Body of pancreas (tissue), 4 donors: ENCODE results near the gene STOX2.

Experiments
- CTCF ChIP-seq, 7 experiments: fragments of 450-650 bp in 4 of 7; fragments of 200-600 bp in 3 of 7; sonication (generic) in 3 of 7; IDR thresholded peaks; one replicate each; pipeline ENCODE4 v1.5.1; 2016 to 2019; ENCODE audit warnings: antibody characterized with exemption in 7 of 7
- POLR2A ChIP-seq, 3 donors: fragments of 450-650 bp; IDR thresholded peaks; one replicate each; pipeline ENCODE4 v1.6.1; 2016; ENCODE audit warnings: antibody characterized with exemption in 3 of 3, mild to moderate bottlenecking in 2 of 3

GRCh38 chr4:183888564-183888963 is 16.5 kb upstream of the STOX2 start:
- TF ChIP-seq POLR2A (IDR thresholded peaks at IDR 0.05) (no peak), CTCF (IDR thresholded peaks at IDR 0.05) (no peak)
